ENCODE data around the gene TAF4.

GRCh38 chr20:62052842-62053464 is 12.7 kb downstream of the TAF4 start:
- TF ChIP-seq CTCF (IDR thresholded peaks at IDR 0.05) (no peak), POLR2A (IDR thresholded peaks at IDR 0.05) (no peak), POLR2AphosphoS5 (IDR thresholded peaks at IDR 0.05) (no peak), EP300 (IDR thresholded peaks at IDR 0.05) (no peak)
